Smooth muscle cell (in vitro differentiated cells): Measurements from ENCODE around the gene NLRX1. TPM values are rescaled to one million over a fixed set of nuclear protein-coding genes. Genes with fewer than 3 reads are reported as not detected.

ENCODE experiments used
- DNase-seq: peaks from one replicate; lab custom pipeline; 2025; ENCODE audit not compliant: unreplicated experiment; lab: John Stamatoyannopoulos, UW
- H2AFZ ChIP-seq: fragments of 200-600 bp; sonication (generic); 2 replicates; pipeline ENCODE4 v1.6.0; 2016; ENCODE audit warnings: antibody characterized with exemption, low read depth, mild to moderate bottlenecking
- H3F3A ChIP-seq: fragments of 200-600 bp; sonication (generic); 2 replicates; pipeline ENCODE4 v1.6.0; 2017; ENCODE audit warnings: antibody characterized with exemption, low read depth
- H3K27ac ChIP-seq: fragments of 200-600 bp; sonication (generic); 2 replicates; pipeline ENCODE4 v1.5.1; 2016; ENCODE audit warnings: low read depth, mild to moderate bottlenecking
- H3K27me3 ChIP-seq: fragments of 200-600 bp; sonication (generic); 2 replicates; pipeline ENCODE4 v1.6.1; 2016; ENCODE audit warnings: low read depth, mild to moderate bottlenecking
- H3K36me3 ChIP-seq: fragments of 200-600 bp; sonication (generic); 2 replicates; pipeline ENCODE4 v1.5.1; 2016; ENCODE audit warnings: low read depth
- H3K4me1 ChIP-seq: fragments of 200-600 bp; sonication (generic); 2 replicates; pipeline ENCODE4 v1.5.1; 2016; ENCODE audit warnings: low read depth
- H3K4me2 ChIP-seq: fragments of 200-600 bp; sonication (generic); 2 replicates; pipeline ENCODE4 v1.6.0; 2016; ENCODE audit warnings: mild to moderate bottlenecking
- H3K4me3 ChIP-seq: fragments of 200-600 bp; sonication (generic); 2 replicates; pipeline ENCODE4 v1.5.1; 2016; ENCODE audit warnings: mild to moderate bottlenecking
- H3K79me2 ChIP-seq: fragments of 200-600 bp; sonication (generic); 2 replicates; pipeline ENCODE4 v1.6.0; 2016; ENCODE audit warnings: low read depth, mild to moderate bottlenecking
- H3K9ac ChIP-seq: fragments of 200-600 bp; sonication (generic); 2 replicates; pipeline ENCODE4 v1.6.0; 2016; ENCODE audit warnings: low read depth
- H3K9me3 ChIP-seq: fragments of 200-600 bp; sonication (generic); replicated peaks from 2 replicates; pipeline ENCODE4 v1.5.1; 2016; ENCODE audit warnings: low read depth
- H4K20me1 ChIP-seq: fragments of 200-600 bp; sonication (generic); 2 replicates; pipeline ENCODE4 v1.6.0; 2016; ENCODE audit warnings: low read depth
- WGBS: methylation state at CpG from one replicate; pipeline ENCODE4 v1.1.7; 2016; ENCODE audit warnings: low lambda C conversion rate; 5-methylcytosine and 5-hydroxymethylcytosine counted together
- polyA plus RNA-seq: library from polyadenylated mRNA; unstranded; fragments of >200 nt; fragmentation: Nextera tagmentation; extraction: Ambion mirVana; gene quantifications from 2 replicates; pipeline ENCODE4 v1.2.1, GENCODE V29; 2016
- total RNA-seq: library from RNA; depleted of rRNA; stranded (reverse); fragments of >200 nt; gene quantifications from 2 replicates; pipeline ENCODE4 v1.2.3, GENCODE V29; 2014
- TF ChIP-seq, protein P1 (sequence below): fragments of 200-600 bp; sonication (generic); IDR thresholded peaks from 2 replicates; pipeline ENCODE4 v1.5.1; 2017; ENCODE audit warnings: borderline replicate concordance, mild to moderate bottlenecking, antibody characterized with exemption; ENCODE audit not compliant: insufficient read depth, poor library complexity, severe bottlenecking

The NLRX1 gene
- total and polyA plus RNA-seq, 2 experiments from 2014 or later: 13.0 to 18.7 TPM

DNA sequence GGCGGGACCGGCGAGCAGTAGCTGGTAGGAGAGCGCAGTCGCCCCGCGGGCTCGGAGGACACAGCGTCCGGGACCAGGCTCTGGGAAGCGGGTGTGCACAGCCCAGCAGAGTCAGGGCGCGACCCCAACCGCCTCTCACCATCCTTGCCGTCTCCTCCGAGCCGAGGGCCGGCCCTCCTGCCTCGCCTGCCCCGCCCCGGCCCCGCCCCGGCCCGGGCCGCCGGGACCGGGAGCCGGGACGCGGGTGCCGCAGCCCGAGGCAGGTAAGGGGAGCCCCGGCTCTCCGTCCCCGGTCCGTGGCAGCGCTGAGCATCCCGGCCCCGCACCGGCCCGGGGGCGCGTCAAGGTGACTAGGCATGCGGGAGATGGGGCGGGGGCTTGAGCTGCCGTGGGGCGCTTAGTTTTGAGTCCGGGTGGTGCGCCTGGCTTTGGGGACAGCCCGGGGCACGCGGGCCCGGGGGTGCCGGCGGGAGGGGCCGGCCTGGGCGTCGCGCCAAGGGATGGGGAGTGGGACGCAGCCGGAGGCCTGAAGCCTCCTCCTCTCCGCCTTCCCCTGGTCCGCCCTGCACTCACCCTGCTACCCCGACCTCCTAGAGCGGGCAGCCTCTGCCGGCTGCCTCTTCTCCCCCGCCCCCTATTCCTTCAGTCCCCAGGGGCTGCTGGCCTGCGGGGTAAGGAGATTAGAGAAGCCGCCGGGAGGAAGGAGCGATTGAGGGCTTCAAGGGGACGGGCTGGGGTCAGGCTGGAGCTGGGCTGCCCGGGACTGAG, 19.3 kb upstream of the NLRX1 start, which contains the start of gene ABCG4:
Gene ABCG4 (plus strand): TSS at position 35 of the 768 bp plus-strand sequence. CDS start 914 bp downstream, outside the sequence.
- Histone ChIP-seq H3K27ac (no peak within 1 kb of the TSS), H3K9me3 (no peaks in the 10 kb centered on the region), H3K36me3 (no peaks in the 10 kb centered on the region), H3K4me1 (peaks cover 4% of the 10 kb centered on the region), H3K4me3 (peak within 1 kb of the TSS; percentile 73), H4K20me1 (no peaks in the 10 kb centered on the region), H3F3A (no peaks in the 10 kb centered on the region), H3K79me2 (no peaks in the 10 kb centered on the region), H3K27me3 (peaks cover 27% of the 10 kb centered on the region), H3K9ac (no peak within 1 kb of the TSS), H2AFZ (peak within 1 kb of the TSS; percentile 98), H3K4me2 (peak within 1 kb of the TSS; percentile 98)
- no peak for DNase-seq
- TF ChIP-seq, protein P1, sequence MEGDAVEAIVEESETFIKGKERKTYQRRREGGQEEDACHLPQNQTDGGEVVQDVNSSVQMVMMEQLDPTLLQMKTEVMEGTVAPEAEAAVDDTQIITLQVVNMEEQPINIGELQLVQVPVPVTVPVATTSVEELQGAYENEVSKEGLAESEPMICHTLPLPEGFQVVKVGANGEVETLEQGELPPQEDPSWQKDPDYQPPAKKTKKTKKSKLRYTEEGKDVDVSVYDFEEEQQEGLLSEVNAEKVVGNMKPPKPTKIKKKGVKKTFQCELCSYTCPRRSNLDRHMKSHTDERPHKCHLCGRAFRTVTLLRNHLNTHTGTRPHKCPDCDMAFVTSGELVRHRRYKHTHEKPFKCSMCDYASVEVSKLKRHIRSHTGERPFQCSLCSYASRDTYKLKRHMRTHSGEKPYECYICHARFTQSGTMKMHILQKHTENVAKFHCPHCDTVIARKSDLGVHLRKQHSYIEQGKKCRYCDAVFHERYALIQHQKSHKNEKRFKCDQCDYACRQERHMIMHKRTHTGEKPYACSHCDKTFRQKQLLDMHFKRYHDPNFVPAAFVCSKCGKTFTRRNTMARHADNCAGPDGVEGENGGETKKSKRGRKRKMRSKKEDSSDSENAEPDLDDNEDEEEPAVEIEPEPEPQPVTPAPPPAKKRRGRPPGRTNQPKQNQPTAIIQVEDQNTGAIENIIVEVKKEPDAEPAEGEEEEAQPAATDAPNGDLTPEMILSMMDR: no peak
- WGBS: under 1% methylated on average over 30 of the region's 73 CpGs

DNA sequence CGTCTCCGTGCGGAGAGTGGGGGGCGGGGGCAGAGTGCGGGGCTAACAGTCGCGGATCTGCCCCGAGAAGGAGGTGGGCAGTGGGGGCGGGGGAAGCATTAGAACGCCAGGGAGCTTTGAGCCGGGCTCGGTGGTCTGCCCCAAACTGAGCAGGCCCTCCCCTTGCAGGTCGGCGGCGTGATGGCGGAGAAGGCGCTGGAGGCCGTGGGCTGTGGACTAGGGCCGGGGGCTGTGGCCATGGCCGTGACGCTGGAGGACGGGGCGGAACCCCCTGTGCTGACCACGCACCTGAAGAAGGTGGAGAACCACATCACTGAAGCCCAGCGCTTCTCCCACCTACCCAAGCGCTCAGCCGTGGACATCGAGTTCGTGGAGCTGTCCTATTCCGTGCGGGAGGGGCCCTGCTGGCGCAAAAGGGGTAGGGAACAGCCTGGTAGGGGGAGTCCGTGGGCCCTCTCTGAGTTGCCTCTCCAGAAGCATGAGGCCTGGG, 18.7 kb upstream of the NLRX1 start:
- Histone ChIP-seq H3F3A (no peaks in the 10 kb centered on the region), H3K27me3 (peaks cover 27% of the 10 kb centered on the region), H2AFZ (peak overlapping the region; percentile 98), H3K4me3 (peak overlapping the region; percentile 73), H4K20me1 (no peaks in the 10 kb centered on the region), H3K4me2 (peak overlapping the region; percentile 98), H3K27ac (no peak overlapping the region), H3K9ac (no peak overlapping the region), H3K4me1 (peaks cover 4% of the 10 kb centered on the region), H3K9me3 (no peaks in the 10 kb centered on the region), H3K79me2 (no peaks in the 10 kb centered on the region), H3K36me3 (no peaks in the 10 kb centered on the region)
- TF ChIP-seq, protein P1: no peak
- DNase-seq: no peak
- 6% methylated on average over 23 of the region's 33 CpGs for WGBS

DNA sequence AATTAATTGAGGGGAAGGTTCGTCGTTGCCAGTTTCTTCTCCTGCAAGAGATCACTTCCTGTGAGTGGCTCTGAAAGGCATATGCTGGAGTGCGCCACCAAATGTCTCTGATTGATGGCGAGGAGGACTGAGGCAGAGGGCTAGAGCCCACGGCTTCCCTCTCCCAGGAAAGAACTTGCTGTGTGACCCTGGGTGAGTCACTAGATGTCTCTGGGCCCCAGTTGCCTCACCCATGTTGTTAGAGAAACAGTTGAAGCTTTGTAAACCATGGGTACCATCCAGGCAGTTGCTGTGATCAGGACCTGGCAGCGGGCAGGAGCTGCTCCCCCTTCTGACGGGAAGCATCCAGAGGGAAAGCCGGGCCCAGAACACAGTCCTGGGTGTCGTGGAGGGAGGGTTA, 16.5 kb upstream of the NLRX1 start:
- Histone ChIP-seq H3K4me3 (no peak overlapping the region), H3K36me3 (no peaks in the 10 kb centered on the region), H3K27me3 (peaks cover 19% of the 10 kb centered on the region), H3K4me1 (peaks cover 4% of the 10 kb centered on the region), H3K4me2 (no peak overlapping the region), H3K9me3 (no peaks in the 10 kb centered on the region), H3K79me2 (no peaks in the 10 kb centered on the region), H3F3A (no peaks in the 10 kb centered on the region), H3K9ac (no peak overlapping the region), H3K27ac (no peak overlapping the region), H4K20me1 (no peaks in the 10 kb centered on the region), H2AFZ (no peak overlapping the region)
- TF ChIP-seq, protein P1: no peak
- DNase-seq: no peak
- WGBS: 84% methylated on average over 9 of the region's 9 CpGs
